CD14-positive monocyte (primary cell): Measurements from ENCODE around the gene SNAP47. TPM values are rescaled to one million over a fixed set of nuclear protein-coding genes. Genes with fewer than 3 reads are reported as not detected.
A peak's percentile ranks its signal among the peaks of the same experiment; 100 is the strongest.

Experiments used
- DNase-seq, 3 donors: peaks; one replicate each; pipeline ENCODE4 v3.0.0-alpha.2; 2011 to 2022
- H2AFZ ChIP-seq: 2 replicates; pipeline ENCODE4 v1.6.0; 2012; ENCODE audit warnings: mild to moderate bottlenecking, low read depth, low read length, inconsistent platforms; ENCODE audit not compliant: insufficient read depth, poor library complexity, severe bottlenecking
- H3K27ac ChIP-seq, 2 donors: 1 replicate in 1 of 2; 2 replicates in 1 of 2; pipeline ENCODE4 v1.5.1; 2012 to 2013; ENCODE audit warnings: low read length in 2 of 2, control low read depth in 1 of 2, inconsistent platforms in 1 of 2, low read depth in 1 of 2, mild to moderate bottlenecking in 1 of 2
- H3K27me3 ChIP-seq, 2 donors: one replicate each; pipeline versions ENCODE4 v1.6.0 to v1.6.1; 2011 to 2013; ENCODE audit warnings: low read length in 2 of 2; ENCODE audit not compliant: control insufficient read depth in 2 of 2, insufficient read depth in 2 of 2
- H3K36me3 ChIP-seq, 2 donors: replicated peaks in 1 of 2; 1 replicate in 1 of 2; 2 replicates in 1 of 2; pipeline versions ENCODE4 v1.5.1 to v1.6.1; 2012 to 2013; ENCODE audit warnings: low read length in 2 of 2, control low read depth in 1 of 2, inconsistent platforms in 1 of 2, mild to moderate bottlenecking in 1 of 2; ENCODE audit not compliant: insufficient read depth in 2 of 2, control insufficient read depth in 1 of 2
- H3K4me1 ChIP-seq, 2 donors: 1 replicate in 1 of 2; 2 replicates in 1 of 2; pipeline versions ENCODE4 v1.5.1 to v1.6.1; 2012 to 2013; ENCODE audit warnings: low read length in 2 of 2, control low read depth in 1 of 2, inconsistent platforms in 1 of 2, mild to moderate bottlenecking in 1 of 2, moderate library complexity in 1 of 2; ENCODE audit not compliant: insufficient read depth in 2 of 2, control insufficient read depth in 1 of 2
- H3K4me2 ChIP-seq: replicated peaks from 2 replicates; pipeline ENCODE3; 2012; ENCODE audit warnings: low read length, moderate library complexity, mild to moderate bottlenecking; ENCODE audit not compliant: poor library complexity, severe bottlenecking; ENCODE audit errors: extremely low read depth
- H3K4me3 ChIP-seq, 3 experiments: fragments of 200-600 bp in 1 of 3; sonication (generic) in 1 of 3; replicated peaks in 1 of 3; 1 replicate in 2 of 3; 2 replicates in 1 of 3; pipeline ENCODE4 v1.5.1; 2011 to 2013; ENCODE audit warnings: low read length in 3 of 3, mild to moderate bottlenecking in 3 of 3, control low read depth in 2 of 3, low read depth in 2 of 3, inconsistent platforms in 1 of 3, moderate library complexity in 1 of 3
- H3K79me2 ChIP-seq: 2 replicates; pipeline ENCODE4 v1.6.0; 2012; ENCODE audit warnings: mild to moderate bottlenecking, control low read depth, inconsistent platforms, low read length, moderate library complexity; ENCODE audit not compliant: insufficient read depth
- H3K9ac ChIP-seq: 2 replicates; pipeline ENCODE4 v1.6.0; 2017; ENCODE audit warnings: low read length, mild to moderate bottlenecking; ENCODE audit not compliant: insufficient read depth, poor library complexity, severe bottlenecking
- H3K9me3 ChIP-seq, 2 donors: replicated peaks in 1 of 2; 1 replicate in 1 of 2; 2 replicates in 1 of 2; pipeline versions ENCODE4 v1.5.1 to v1.6.1; 2012 to 2013; ENCODE audit warnings: low read length in 2 of 2, control low read depth in 1 of 2; ENCODE audit not compliant: control insufficient read depth in 1 of 2, insufficient read depth in 1 of 2
- H4K20me1 ChIP-seq: 2 replicates; pipeline ENCODE4 v1.6.0; 2012; ENCODE audit warnings: mild to moderate bottlenecking, low read length, control low read depth, moderate library complexity; ENCODE audit not compliant: insufficient read depth
- H3K27ac Mint-ChIP-seq, 7 donors: one replicate each; pipeline ENCODE4 v1.8.0; 2020; ENCODE audit warnings: mild to moderate bottlenecking in 7 of 7, mixed read lengths in 7 of 7, moderate library complexity in 6 of 7, inconsistent platforms in 2 of 7
- H3K27me3 Mint-ChIP-seq, 3 donors: one replicate each; pipeline ENCODE4 v1.8.0; 2021 to 2022; ENCODE audit warnings: low read depth in 3 of 3, mild to moderate bottlenecking in 3 of 3, mixed read lengths in 3 of 3, moderate library complexity in 3 of 3, inconsistent platforms in 1 of 3
- H3K36me3 Mint-ChIP-seq, 2 donors: one replicate each; pipeline ENCODE4 v1.8.0; 2020; ENCODE audit warnings: mixed read lengths in 2 of 2, inconsistent platforms in 1 of 2, mild to moderate bottlenecking in 1 of 2
- H3K4me1 Mint-ChIP-seq: one replicate; pipeline ENCODE4 v1.8.0; 2020; ENCODE audit warnings: mild to moderate bottlenecking, mixed read lengths
- H3K4me3 Mint-ChIP-seq, 2 donors: one replicate each; pipeline ENCODE4 v1.8.0; 2020; ENCODE audit warnings: mild to moderate bottlenecking in 2 of 2, mixed read lengths in 2 of 2, moderate library complexity in 1 of 2
- H3K9me3 Mint-ChIP-seq, 7 donors: one replicate each; pipeline ENCODE4 v1.8.0; 2020 to 2022; ENCODE audit warnings: mixed read lengths in 7 of 7, mild to moderate bottlenecking in 6 of 7, moderate library complexity in 6 of 7, inconsistent platforms in 2 of 7
- CTCF ChIP-seq: fragments of 200-600 bp; IDR thresholded peaks from one replicate; pipeline ENCODE4 v1.8.0; 2022; ENCODE audit warnings: antibody characterized with exemption, mild to moderate bottlenecking
- WGBS: methylation state at CpG from one replicate; pipeline ENCODE4 v1.1.5; 2013; ENCODE audit warnings: missing lambda C conversion rate; ENCODE audit not compliant: insufficient coverage; 5-methylcytosine and 5-hydroxymethylcytosine counted together
- intact Hi-C, 2 donors: fragments of 100-400 bp; cut with micrococcal nuclease; formaldehyde crosslinking; loops; one replicate each; pipeline versions ENCODE4 v1.15.0 to v1.15.1; 2023
- polyA plus RNA-seq, 3 donors: library from polyadenylated mRNA; depleted of rRNA in 1 of 3; unstranded in 2 of 3; stranded (reverse) in 1 of 3; fragments of 300-500 nt in 2 of 3; fragments of >200 nt in 1 of 3; fragmentation: Illumina TruSeq in 2 of 3; gene quantifications; 1 replicate in 2 of 3; 2 replicates in 1 of 3; pipeline ENCODE4 v1.2.3, GENCODE V29; 2012 to 2021

The SNAP47 gene
- polyA plus RNA-seq, 3 donors: 15.4 to 25.0 (median 20.5) TPM

- DNase-seq: no peak
- H3K79me2 ChIP-seq: no peaks in the 10 kb centered on the region
- no peaks in the 10 kb centered on the region for H3K9me3 Mint-ChIP-seq
- H3K9me3 ChIP-seq: no peaks in the 10 kb centered on the region
- H3K4me2 ChIP-seq: no peak overlapping the region
- H3K4me3 ChIP-seq: no peak overlapping the region
- no peak overlapping the region for H3K4me3 Mint-ChIP-seq
- peaks cover 0 to 15% of the 10 kb centered on the region in 2 donors for H3K27me3 ChIP-seq
- WGBS: 92% methylated on average over 9 of the region's 10 CpGs
- no peak overlapping the region for H3K27ac ChIP-seq
- H3K27me3 Mint-ChIP-seq: peaks cover 13 to 18% (median 16%) of the 10 kb centered on the region in 3 donors
- peak overlapping the region in 1 of 7 donors; percentile 64 for H3K27ac Mint-ChIP-seq
- H3K4me1 ChIP-seq: peaks cover 6 to 7% of the 10 kb centered on the region in 2 donors
- TF ChIP-seq CTCF: no peak
- H3K36me3 ChIP-seq: no peaks in the 10 kb centered on the region
- no peaks in the 10 kb centered on the region for H3K36me3 Mint-ChIP-seq
- H3K4me1 Mint-ChIP-seq: peaks cover 5% of the 10 kb centered on the region
- no peaks in the 10 kb centered on the region for H4K20me1 ChIP-seq
- H2AFZ ChIP-seq: no peak overlapping the region
- intact Hi-C loops: no loop called here
- no peak overlapping the region for H3K9ac ChIP-seq
Observed at GRCh38 chr1:227793079-227793947, 58.1 kb downstream of the SNAP47 start.

- no peaks in the 10 kb centered on the region for H3K4me1 ChIP-seq
- H3K27me3 ChIP-seq: peaks cover 0 to 8% of the 10 kb centered on the region in 2 donors
- no peaks in the 10 kb centered on the region for H4K20me1 ChIP-seq
- Mint-ChIP-seq H3K36me3 (no peaks in the 10 kb centered on the region), H3K9me3 (no peaks in the 10 kb centered on the region), H3K27me3 (peaks cover 4 to 13% (median 10%) of the 10 kb centered on the region in 3 donors), H3K27ac (peak overlapping the region in 1 of 7 donors; percentile 13), H3K4me1 (peaks cover 1% of the 10 kb centered on the region), H3K4me3 (no peak overlapping the region)
- TF ChIP-seq CTCF: no peak
- intact Hi-C loops: no loop called here
- no peak overlapping the region for H2AFZ ChIP-seq
- H3K9me3 ChIP-seq: no peaks in the 10 kb centered on the region
- 78% methylated on average over 8 of the region's 12 CpGs for WGBS
- H3K4me2 ChIP-seq: no peak overlapping the region
- no peaks in the 10 kb centered on the region for H3K79me2 ChIP-seq
- DNase-seq: no peak
- H3K9ac ChIP-seq: no peak overlapping the region
- H3K4me3 ChIP-seq: no peak overlapping the region
- no peaks in the 10 kb centered on the region for H3K36me3 ChIP-seq
- H3K27ac ChIP-seq: no peak overlapping the region
Observed at GRCh38 chr1:227793948-227794816, 58.9 kb downstream of the SNAP47 start.
